Suprapubic skin (tissue), 4 donors: Measurements from ENCODE around the gene SWT1.

Experiments
- CTCF ChIP-seq, 2 donors: fragments of 200-600 bp in 1 of 2; fragments of 450-650 bp in 1 of 2; sonication (generic) in 1 of 2; IDR thresholded peaks; one replicate each; pipeline ENCODE4 v1.5.1; 2016 to 2019; ENCODE audit warnings: antibody characterized with exemption in 2 of 2, mild to moderate bottlenecking in 1 of 2, moderate library complexity in 1 of 2
- POLR2A ChIP-seq, 2 donors: fragments of 450-650 bp; IDR thresholded peaks; one replicate each; pipeline ENCODE4 v1.6.1; 2017; ENCODE audit warnings: antibody characterized with exemption in 2 of 2, mild to moderate bottlenecking in 2 of 2, moderate library complexity in 2 of 2
- POLR2AphosphoS5 ChIP-seq, 3 donors: sonication (generic); formaldehyde crosslinking; IDR thresholded peaks; one replicate each; pipeline ENCODE4 v1.6.1; 2017; ENCODE audit warnings: antibody characterized with exemption in 3 of 3

- TF ChIP-seq POLR2A (IDR thresholded peaks at IDR 0.05) (no peak), CTCF (IDR thresholded peaks at IDR 0.05) (no peak), POLR2AphosphoS5 (IDR thresholded peaks at IDR 0.05) (no peak)
Measured at GRCh38 chr1:185262151-185262550, 105.2 kb downstream of the SWT1 start.
